A673 (cell line): Measurements from ENCODE around the gene FBLN2.

Source experiments
- CTCF ChIP-seq: fragments of 300-800, 200-600 bp; sonication (generic); conservative IDR thresholded peaks from 2 replicates; pipeline ENCODE4 v1.5.1; 2017; ENCODE audit warnings: low read depth, mild to moderate bottlenecking, antibody characterized with exemption, low read length, moderate library complexity, mixed read lengths
- EZH2 ChIP-seq: fragments of 200-600 bp; sonication (generic); IDR thresholded peaks from 2 replicates; pipeline ENCODE4 v1.6.1; 2017; ENCODE audit warnings: borderline replicate concordance, low read depth, mild to moderate bottlenecking, mixed read lengths, antibody characterized with exemption, low read length; ENCODE audit not compliant: poor library complexity, severe bottlenecking

DNA sequence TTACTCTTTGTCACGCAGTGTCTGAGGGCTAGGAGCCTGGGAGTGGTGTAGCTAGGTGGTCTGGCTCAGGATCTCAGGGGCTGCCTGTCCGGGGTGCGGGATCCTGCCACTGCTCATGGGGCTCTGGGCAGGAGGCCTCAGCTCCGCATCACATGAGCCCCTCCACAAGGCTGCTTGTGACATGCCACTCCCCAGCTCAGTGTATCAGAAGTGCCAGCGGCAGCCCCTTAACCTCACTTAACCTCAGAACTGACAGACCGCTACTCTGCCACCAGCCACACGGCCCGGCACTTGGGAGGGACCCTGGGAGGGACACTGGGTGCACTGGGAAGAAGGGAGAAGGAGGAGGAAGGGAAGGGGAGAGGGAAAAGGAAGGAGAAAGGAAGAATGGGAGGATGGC lies 87.9 kb downstream of the FBLN2 start:
- TF ChIP-seq CTCF = no peak
- TF ChIP-seq EZH2 = no peak
